ENCODE measurements around the gene EFCC1. TPM values are rescaled to one million over a fixed set of nuclear protein-coding genes. Genes with fewer than 3 reads are reported as not detected.

The EFCC1 gene
- total RNA-seq, 4 donors from 2014 or later: 4.8 to 10.3 (median 6.5) TPM

- Histone ChIP-seq H3K4me3 (peak overlapping the region in 1 of 2 donors; percentile 57), H3K4me1 (peaks cover 0 to 19% (median 8%) of the 10 kb centered on the region in 3 donors), H3K36me3 (no peaks in the 10 kb centered on the region), H3K27ac (no peak overlapping the region), H3K27me3 (no peaks in the 10 kb centered on the region), H3K9me3 (no peaks in the 10 kb centered on the region)
- no peak for ATAC-seq
- 85 to 88% methylated on average over 6 to 8 of the region's 19 CpGs for WGBS, 2 donors (ENCODE audit: low coverage in 1 of 2)
- TF ChIP-seq POLR2AphosphoS5 (IDR thresholded peaks at IDR 0.05): no peak
- TF ChIP-seq POLR2A (IDR thresholded peaks at IDR 0.05): no peak
- no peak for TF ChIP-seq EP300 (IDR thresholded peaks at IDR 0.05)
- no peak for TF ChIP-seq CTCF (IDR thresholded peaks at IDR 0.05)
Measured at GRCh38 chr3:128994581-128995546, 6.2 kb upstream of the EFCC1 start.

- Histone ChIP-seq H3K9me3 (no peaks in the 10 kb centered on the region), H3K36me3 (no peaks in the 10 kb centered on the region), H3K27me3 (peaks cover 7% of the 10 kb centered on the region), H3K4me3 (no peak overlapping the region), H3K4me1 (peaks cover 0 to 25% (median 8%) of the 10 kb centered on the region in 3 donors), H3K27ac (no peak overlapping the region)
- TF ChIP-seq EP300 (IDR thresholded peaks at IDR 0.05): no peak
- no peak for TF ChIP-seq POLR2AphosphoS5 (IDR thresholded peaks at IDR 0.05)
- TF ChIP-seq CTCF (IDR thresholded peaks at IDR 0.05): no peak
- no peak for TF ChIP-seq POLR2A (IDR thresholded peaks at IDR 0.05)
- ATAC-seq: no peak
- 100% methylated on average over 1 of the region's 1 CpG; no CpG with 5 or more reads in 1 of the 2 donors for WGBS, 2 donors (ENCODE audit: low coverage in 1 of 2)
Measured at GRCh38 chr3:128995737-128996136, 5.4 kb upstream of the EFCC1 start.

- peaks cover 11% of the 10 kb centered on the region for H3K27me3 ChIP-seq
- WGBS, 2 donors (ENCODE audit: low coverage in 1 of 2): 57 to 75% methylated on average over 1 of the region's 1 CpG
- H3K4me1 ChIP-seq: peaks cover 0 to 30% (median 8%) of the 10 kb centered on the region in 3 donors
- no peak for ATAC-seq
- TF ChIP-seq CTCF (IDR thresholded peaks at IDR 0.05) (no peak), EP300 (IDR thresholded peaks at IDR 0.05) (no peak), POLR2A (IDR thresholded peaks at IDR 0.05) (no peak), POLR2AphosphoS5 (IDR thresholded peaks at IDR 0.05) (no peak)
- H3K27ac ChIP-seq: no peak overlapping the region
- no peak overlapping the region for H3K4me3 ChIP-seq
- no peaks in the 10 kb centered on the region for H3K9me3 ChIP-seq
- H3K36me3 ChIP-seq: no peaks in the 10 kb centered on the region
Measured at GRCh38 chr3:128996200-128996599, 4.9 kb upstream of the EFCC1 start.

GRCh38 chr3:128996726-128997125, 4.4 kb upstream of the EFCC1 start:
- H3K4me1 ChIP-seq: peaks cover 0 to 35% (median 13%) of the 10 kb centered on the region in 3 donors
- no peaks in the 10 kb centered on the region for H3K36me3 ChIP-seq
- TF ChIP-seq POLR2A (IDR thresholded peaks at IDR 0.05) (no peak), EP300 (IDR thresholded peaks at IDR 0.05) (no peak), CTCF (IDR thresholded peaks at IDR 0.05) (no peak), POLR2AphosphoS5 (IDR thresholded peaks at IDR 0.05) (no peak)
- peaks cover 17% of the 10 kb centered on the region for H3K27me3 ChIP-seq
- no peaks in the 10 kb centered on the region for H3K9me3 ChIP-seq
- ATAC-seq: no peak
- H3K4me3 ChIP-seq: no peak overlapping the region
- no CpG with 5 or more reads among the region's 5 CpGs for WGBS, 2 donors (ENCODE audit: low coverage in 1 of 2)
- no peak overlapping the region for H3K27ac ChIP-seq

Data from gastroesophageal sphincter (tissue), 4 donors.